Upper lobe of left lung (tissue), 4 donors: ENCODE data around the gene SPRR5.

ENCODE experiments used
- EP300 ChIP-seq, 4 donors: sonication (generic); formaldehyde crosslinking; IDR thresholded peaks; one replicate each; pipeline ENCODE4 v1.5.1; 2017; ENCODE audit warnings: antibody characterized with exemption in 4 of 4, control low read depth in 2 of 4
- POLR2A ChIP-seq, 4 donors: fragments of 450-650 bp; IDR thresholded peaks; one replicate each; pipeline ENCODE4 v1.5.1; 2016 to 2017; ENCODE audit warnings: antibody characterized with exemption in 4 of 4, mild to moderate bottlenecking in 2 of 4
- POLR2AphosphoS5 ChIP-seq, 2 donors: sonication (generic); formaldehyde crosslinking; IDR thresholded peaks; one replicate each; pipeline ENCODE4 v1.5.1; 2017; ENCODE audit warnings: antibody characterized with exemption in 2 of 2
- TF ChIP-seq, protein P1 (sequence below), 6 experiments: fragments of 450-650 bp in 4 of 6; fragments of 200-600 bp in 2 of 6; sonication (generic) in 2 of 6; IDR thresholded peaks; one replicate each; pipeline ENCODE4 v1.5.1; 2016 to 2019; ENCODE audit warnings: antibody characterized with exemption in 6 of 6

DNA sequence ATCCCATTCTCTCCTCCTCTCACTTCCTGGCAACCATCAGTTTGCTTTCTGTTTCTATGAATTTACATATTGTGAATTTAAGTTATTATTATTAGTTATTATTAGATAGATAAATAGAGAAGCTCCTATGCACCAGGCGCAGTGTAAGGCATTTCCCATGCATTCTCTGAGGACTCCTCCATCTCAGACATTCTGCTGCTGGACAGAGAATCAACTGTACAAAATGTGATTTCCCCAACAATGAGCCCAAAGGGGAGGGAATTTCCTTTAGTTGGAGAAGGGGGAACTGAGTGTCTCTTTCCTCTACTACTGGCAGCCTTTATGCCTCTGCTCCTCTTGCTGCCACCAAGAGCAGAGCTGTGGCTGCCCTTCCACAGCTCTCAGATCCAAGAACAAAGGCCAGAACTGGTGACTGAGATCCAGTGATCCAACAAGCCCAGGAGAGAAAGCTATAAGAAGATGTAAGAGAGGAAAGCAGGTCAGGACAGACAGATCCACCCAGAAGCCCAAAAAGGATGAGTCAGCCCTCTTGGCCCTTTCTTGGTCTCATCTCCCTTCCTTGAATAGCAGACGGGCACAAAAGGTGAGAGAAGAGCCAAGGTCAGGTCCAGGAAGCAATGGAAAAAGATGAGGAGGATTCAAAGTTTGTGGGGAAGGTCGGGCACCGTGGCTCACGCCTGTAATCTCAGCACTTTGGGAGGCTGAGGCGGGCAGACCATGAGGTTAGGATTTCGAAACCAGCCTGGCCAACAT lies 42.1 kb upstream of the SPRR5 start:
- TF ChIP-seq, protein P1, sequence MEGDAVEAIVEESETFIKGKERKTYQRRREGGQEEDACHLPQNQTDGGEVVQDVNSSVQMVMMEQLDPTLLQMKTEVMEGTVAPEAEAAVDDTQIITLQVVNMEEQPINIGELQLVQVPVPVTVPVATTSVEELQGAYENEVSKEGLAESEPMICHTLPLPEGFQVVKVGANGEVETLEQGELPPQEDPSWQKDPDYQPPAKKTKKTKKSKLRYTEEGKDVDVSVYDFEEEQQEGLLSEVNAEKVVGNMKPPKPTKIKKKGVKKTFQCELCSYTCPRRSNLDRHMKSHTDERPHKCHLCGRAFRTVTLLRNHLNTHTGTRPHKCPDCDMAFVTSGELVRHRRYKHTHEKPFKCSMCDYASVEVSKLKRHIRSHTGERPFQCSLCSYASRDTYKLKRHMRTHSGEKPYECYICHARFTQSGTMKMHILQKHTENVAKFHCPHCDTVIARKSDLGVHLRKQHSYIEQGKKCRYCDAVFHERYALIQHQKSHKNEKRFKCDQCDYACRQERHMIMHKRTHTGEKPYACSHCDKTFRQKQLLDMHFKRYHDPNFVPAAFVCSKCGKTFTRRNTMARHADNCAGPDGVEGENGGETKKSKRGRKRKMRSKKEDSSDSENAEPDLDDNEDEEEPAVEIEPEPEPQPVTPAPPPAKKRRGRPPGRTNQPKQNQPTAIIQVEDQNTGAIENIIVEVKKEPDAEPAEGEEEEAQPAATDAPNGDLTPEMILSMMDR (IDR thresholded peaks at IDR 0.05) = no peak
- TF ChIP-seq POLR2AphosphoS5 (IDR thresholded peaks at IDR 0.05) (no peak), POLR2A (IDR thresholded peaks at IDR 0.05) (no peak), EP300 (IDR thresholded peaks at IDR 0.05) (no peak)
